HG02678 (cell line): ENCODE data around the gene HNMT.
"Not testable (repeated sequence)": the region's sequence is repeated elsewhere in the genome, so short reads cannot be mapped to it uniquely, and the experiment has no call there.

ENCODE experiments used
- ATAC-seq: cut with Tn5 transposase; IDR thresholded peaks from one replicate; pipeline ENCODE4 v1.9.1; 2021; ENCODE audit warnings: mild to moderate bottlenecking, moderate library complexity; ENCODE audit not compliant: unreplicated experiment

The HNMT gene

DNA sequence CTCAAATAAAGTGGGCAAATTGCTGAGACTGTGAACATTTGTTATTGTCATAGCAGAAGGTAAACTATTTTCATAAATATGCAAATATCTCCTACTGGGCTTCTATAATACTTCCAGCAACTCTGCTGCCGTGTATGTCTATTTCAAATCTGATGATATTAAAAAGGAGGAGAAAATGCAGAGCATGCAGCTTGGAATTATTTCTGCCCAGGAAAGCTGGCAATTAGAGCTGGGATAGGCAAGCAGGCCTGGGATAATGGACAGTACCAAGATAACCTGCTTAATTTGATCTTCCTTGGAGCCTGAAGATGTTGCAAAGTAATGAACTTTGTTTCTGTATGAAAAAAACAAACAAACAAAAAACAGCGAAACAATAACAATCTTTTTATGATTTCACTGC lies 72.8 kb downstream of the HNMT start:
- ATAC-seq = no peak

- no peak for ATAC-seq
Measured at GRCh38 chr2:138040616-138041015, 76.3 kb downstream of the HNMT start.

DNA sequence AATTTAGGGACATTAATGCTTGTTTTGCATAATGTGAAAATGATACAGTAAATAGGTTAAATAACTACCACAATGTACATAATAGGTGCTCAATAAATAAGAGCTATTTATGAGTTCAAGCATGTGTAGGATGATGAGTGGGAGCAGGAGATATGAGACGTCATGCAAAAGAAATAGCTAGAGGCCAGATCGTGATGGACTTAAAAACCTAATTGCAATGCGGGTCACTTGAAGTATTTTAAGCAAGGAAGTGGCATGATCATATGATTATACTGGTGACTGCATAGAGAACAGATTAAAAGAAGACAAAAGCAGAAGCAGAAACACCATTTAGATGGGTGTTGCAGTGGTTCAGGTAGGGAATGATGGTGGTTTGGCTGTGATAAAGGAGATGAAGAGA lies 78.0 kb downstream of the HNMT start:
- ATAC-seq = no peak

DNA sequence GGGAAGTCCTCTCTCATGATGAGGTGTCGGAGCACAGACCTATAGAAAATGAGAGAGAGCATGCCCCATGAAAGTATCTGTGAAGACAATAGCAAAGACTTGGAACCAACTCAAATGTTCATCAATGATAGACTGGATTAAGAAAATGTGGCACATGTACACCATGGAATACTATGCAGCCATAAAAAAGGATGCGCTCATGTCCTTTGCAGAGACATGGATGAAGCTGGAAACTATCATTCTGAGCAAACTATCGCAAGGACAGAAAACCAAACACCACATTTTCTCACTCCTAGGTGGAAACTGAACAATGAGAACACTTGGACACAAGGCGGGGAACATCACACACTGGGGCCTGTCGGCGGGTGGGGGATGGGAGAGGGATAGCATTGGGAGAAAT lies 79.3 kb downstream of the HNMT start:
- not testable (repeated sequence) for ATAC-seq

DNA sequence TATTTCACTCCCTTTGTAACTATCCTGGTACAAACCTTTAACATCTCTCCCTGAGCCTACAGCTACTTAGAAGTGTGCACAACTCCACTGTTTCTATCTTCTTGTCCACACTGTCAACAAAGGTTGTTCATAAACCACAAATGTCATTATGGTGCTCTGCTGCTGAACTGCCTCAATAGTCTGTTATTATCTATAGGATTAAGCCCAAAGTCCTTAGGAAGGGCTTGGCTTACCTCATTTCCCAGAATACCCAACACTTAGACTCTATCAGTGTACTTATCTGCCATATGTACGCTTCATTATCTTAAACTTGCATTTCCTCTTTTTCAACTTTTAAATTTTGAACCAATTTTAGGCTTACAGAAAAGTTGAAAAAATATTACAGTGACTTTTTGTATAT lies 94.2 kb downstream of the HNMT start:
- no peak for ATAC-seq

GRCh38 chr2:138059487-138060300 lies 95.4 kb downstream of the HNMT start:
- ATAC-seq = no peak

DNA sequence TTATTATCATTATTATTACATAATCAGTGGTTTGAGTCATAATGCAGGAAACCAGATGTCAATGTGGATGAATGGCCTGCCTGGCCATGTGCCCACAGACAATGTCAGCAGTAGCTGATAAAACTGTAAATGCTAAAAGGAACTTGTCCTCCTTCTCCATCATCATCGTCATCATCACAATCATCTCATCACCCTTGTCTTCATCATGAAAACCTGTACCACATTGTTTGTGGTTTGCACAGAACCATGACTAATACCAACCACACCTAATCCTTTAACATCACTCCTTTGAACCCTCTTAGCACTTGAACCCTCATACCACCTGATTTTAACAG lies 96.0 kb downstream of the HNMT start:
- no peak for ATAC-seq

GRCh38 chr2:138061961-138062360 lies 97.7 kb downstream of the HNMT start:
- no peak for ATAC-seq

DNA sequence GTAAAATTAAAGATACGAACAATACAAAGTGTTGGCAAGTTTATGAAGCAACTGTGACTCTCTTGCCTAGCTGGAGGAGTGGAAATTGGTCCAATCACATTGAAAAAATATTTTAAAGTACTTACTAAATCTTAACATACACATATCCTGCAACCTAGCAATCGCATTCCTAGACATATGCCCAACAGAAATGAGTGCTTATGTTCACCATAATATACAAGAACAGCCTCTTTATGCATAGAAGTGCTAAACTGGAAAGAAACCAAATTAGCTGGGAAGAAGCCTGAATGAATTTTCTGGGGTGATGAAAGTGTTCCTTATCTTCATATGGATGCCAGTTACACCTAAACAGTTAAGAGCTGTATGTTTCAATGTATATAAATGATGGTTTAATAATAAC lies 98.9 kb downstream of the HNMT start:
- ATAC-seq = no peak
